HUDEP-2 (cell line): ENCODE data around the gene PRR5L.

Experiments used
- DNase-seq, 76 experiments: peaks; one replicate each; lab custom pipeline; 2025; ENCODE audit not compliant: unreplicated experiment in 76 of 76; lab: John Stamatoyannopoulos, UW

PRR5L gene

DNA sequence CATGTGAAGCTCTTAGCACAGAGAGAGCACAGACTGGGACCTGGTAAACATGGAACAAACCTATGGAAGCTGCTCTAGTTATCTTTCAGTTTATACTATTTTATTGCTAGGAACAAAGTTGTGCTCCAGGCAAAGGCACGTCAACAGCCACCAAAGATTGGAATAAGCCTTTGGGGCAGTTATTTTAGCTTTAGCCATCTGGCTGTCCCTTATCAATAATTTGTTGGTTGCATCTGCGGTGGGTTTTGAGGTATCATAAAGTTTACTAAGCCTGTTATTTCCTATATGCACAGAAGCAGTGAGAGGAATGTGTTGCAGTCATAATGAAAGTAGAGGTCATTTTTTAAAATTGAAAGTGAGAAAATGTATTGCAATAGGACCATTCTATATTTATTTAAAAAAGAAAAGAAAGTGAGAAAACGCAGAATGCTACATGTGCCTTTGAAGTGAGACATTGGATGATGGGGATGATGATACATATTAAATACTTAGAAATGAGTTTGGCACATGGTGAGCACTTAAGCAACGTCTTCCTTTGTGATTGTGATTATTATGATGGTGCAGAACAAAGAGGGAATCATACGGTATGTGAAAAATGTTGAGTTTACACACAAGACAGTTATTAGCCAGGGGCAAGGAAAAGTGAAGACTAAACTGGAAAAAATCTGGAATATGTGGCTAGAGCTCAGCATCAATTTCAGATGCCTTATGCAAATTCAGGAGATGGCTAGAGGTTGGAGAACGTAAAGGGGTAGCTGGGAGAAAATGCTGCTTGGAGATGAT, 58.3 kb downstream of the PRR5L start:
- no peak for DNase-seq

GRCh38 chr11:36356201-36356600, 60.1 kb downstream of the PRR5L start:
- no peak for DNase-seq

DNA sequence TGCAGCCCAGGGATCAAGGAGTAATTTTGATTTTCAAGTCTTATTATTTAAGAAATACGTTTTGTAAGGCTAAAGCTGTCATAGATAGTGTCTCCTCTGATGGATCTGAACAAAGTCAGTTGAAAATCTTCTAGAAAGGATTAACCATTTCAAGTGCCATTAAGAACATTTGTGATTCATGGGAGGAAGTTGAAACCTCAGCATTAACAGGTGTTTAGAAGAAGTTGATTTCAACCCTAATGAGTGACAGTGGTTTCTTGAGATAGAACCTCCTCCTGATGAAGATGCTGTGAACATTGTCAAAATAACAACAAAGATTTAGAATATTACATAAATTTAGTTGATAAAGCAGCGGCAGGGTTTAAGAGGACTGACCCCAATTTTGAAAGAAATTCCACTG, 61.7 kb downstream of the PRR5L start:
- DNase-seq = no peak

- no peak for DNase-seq
Measured at GRCh38 chr11:36358436-36358835, 62.3 kb downstream of the PRR5L start.

GRCh38 chr11:36360318-36360717, 64.2 kb downstream of the PRR5L start:
- DNase-seq = no peak

GRCh38 chr11:36360826-36361415, 64.8 kb downstream of the PRR5L start:
- DNase-seq = no peak

DNA sequence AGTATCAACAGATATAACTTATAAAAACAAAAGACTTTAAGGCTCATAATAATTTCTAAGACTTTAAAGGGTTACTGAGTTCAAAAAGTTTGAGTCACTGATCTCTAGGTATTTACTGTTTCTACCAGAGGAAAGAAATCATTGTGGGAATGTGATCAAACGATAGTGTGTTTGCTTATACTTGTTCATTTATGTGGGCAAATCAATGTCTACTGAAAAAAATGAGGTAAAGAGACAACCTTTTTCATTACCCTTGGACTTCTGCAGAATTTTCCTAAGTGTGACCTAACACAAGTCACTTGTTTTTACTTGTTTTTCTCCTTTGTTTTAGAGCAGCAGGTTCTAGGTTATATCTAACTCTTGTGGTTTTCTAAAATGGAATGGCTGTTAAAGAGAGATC, 65.4 kb downstream of the PRR5L start:
- DNase-seq = no peak

- no peak for DNase-seq
Measured at GRCh38 chr11:36361901-36362391, 65.9 kb downstream of the PRR5L start.

- no peak for DNase-seq
Measured at GRCh38 chr11:36362902-36363301, 66.8 kb downstream of the PRR5L start.

DNA sequence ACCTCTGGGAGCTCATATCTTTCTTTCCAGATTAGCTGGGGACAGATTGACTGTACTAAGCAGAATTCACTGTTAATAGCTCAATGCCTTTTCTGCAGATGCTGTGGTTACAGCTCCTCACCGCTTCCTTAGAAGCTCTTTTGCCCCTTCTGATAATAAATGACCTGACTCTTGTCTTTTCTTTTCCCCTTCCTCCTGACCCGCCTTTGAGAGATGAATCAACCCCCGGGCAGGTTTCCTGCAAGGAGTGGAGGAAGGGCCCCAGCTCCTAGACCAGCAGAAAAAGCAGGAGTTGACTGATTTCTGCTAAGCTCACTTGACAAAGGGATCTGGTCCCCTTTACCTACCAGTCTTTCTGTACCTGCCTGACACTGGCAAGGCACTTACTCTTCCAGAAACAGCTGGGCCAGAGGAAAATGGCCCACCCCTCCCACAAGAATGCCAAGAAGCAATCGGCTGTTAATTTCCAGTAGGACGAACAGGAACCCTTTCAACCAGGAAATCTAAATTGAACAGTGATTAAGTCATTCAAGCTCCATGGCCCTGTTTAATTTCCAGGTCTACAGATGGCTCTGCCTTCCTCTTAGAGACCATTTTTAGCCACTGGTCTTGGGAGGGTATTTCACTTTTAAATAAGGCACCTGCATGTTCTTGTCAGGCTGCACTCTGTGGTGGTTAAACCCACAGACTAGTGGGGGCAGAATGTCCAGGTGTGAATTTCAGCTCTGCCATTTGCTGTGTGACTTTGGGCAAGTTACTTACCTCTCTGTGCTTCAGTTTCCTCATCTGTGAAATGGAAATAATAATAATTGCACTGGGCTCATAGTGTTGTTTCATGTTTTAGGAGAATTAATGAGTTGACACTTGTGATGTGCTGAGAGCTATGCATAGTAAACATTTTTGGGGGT, 67.5 kb downstream of the PRR5L start:
- DNase-seq = no peak

GRCh38 chr11:36364551-36365325, 68.7 kb downstream of the PRR5L start:
- DNase-seq = no peak

- no peak for DNase-seq
Measured at GRCh38 chr11:36365907-36366306, 69.8 kb downstream of the PRR5L start.

- no peak for DNase-seq
Measured at GRCh38 chr11:36367806-36368680, 72.0 kb downstream of the PRR5L start.

GRCh38 chr11:36371181-36371580, 75.1 kb downstream of the PRR5L start:
- no peak for DNase-seq

- DNase-seq = no peak
Measured at GRCh38 chr11:36371590-36371989, 75.5 kb downstream of the PRR5L start.

DNA sequence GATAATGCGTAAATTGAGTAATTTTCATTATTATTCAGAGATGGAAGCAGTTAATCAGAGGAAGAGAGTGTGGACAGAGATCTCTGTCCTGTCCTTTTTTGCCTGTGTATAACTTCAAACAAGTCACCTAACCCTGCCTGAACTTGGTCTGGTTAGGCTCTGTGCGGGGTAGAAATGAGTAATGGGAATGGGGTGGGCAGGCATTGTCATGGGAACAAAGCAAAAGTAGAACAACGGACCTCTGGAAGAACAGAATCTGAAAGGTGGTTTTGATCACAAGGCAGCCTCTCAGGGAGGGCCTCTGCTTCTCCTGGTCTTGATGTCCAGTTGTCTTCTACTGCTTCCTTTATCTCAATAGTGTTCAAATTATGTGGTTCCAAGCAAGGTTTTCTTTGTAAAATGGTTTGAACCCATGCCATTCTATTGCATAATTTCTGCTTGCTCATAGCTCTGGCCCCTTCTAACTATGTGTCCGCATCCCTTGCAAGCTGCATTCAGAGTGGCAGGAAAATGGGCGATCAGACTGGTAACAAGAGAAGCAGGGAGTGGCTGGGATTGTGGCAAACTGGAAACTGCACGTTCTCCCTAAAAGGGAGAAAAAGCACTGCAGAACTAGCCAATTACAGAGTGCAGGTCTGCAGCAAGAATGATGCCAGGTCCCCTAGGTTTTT, 76.1 kb downstream of the PRR5L start:
- no peak for DNase-seq

DNA sequence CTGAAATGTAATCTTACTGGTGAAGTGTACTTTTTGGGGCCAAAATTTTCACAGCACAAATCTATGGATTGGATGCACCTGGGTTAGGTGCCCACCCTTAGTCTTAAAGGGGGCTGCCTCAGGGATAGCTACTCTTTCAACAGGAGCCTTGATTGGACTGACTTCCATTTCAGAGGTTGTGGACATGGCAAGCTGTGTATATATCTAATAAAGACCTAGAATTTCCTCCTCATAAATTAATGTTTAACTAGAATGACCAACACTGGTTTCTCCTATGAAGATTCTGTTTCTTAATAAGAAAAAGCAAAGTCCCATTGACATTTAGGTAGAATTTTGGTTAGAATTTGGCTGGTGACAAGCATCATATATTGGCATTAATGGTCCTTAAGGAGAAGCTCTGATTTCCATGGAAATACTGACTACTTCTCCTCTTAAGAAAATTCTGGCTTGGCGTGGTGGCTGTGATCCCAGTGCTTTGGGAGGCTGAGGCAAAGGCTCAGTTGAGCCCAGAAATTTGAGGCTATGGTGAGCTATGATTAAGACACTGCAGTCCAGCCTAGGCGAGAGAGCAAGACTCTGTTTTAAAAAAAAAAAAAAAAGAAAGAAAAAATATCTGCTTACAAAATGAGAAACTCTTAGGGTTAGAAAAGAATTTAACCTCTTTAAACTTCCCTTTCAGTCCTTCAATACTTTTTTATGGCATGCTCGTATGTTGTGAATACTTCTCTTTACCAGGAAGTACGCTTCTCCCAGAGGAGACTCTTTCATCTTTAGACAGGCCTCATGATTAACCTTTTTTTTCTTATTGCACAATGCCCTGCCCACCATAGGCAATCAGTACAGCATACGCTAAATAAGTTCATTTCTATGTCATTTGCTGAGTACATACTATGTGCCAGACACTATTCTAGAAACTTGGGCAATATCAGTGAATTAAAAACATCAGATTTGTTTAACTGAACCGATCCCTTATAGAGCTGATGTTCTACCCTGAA, 77.2 kb downstream of the PRR5L start:
- DNase-seq = no peak

DNA sequence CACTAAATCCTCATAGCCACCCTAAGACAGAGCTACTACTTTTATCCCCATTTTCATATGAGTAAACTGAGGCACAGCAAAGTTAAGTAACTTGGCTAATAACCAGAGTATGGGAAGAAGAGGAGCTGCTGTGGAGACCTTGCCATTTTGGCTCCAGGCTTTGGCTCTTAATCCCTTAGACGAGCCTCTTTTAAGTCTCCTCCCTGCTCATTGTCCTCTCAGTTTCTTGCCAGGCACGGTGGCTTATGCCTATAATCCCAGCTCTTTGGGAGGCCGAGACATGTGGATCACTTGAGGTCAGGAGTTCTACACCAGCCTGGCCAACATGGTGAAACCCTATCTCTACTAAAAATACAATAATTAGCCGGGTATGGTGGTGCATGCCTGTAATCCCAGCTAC, 78.6 kb downstream of the PRR5L start:
- no peak for DNase-seq
